Pulmonary artery endothelial cell (primary cell): ENCODE results near the gene PEX3. TPM values are rescaled to one million over a fixed set of nuclear protein-coding genes. Genes with fewer than 3 reads are reported as not detected.

Source experiments
- DNase-seq: peaks from one replicate; pipeline ENCODE4 v3.0.0-alpha.2; 2011; ENCODE audit warnings: low read depth, low spot score
- total RNA-seq: library from RNA; depleted of rRNA; stranded (reverse); fragments of >200 nt; gene quantifications from 2 replicates; pipeline ENCODE4 v1.2.3, GENCODE V29; 2014

The PEX3 gene
- 21.6 and 26.2 TPM in 2 replicates for total RNA-seq

GRCh38 chr6:143450453-143451371, at the start of gene PEX3, which contains the start of gene ADAT2:
TSS of gene PEX3 (plus strand) at chr6:143450805. CDS start at chr6:143451043, 238 bp downstream.
TSS of gene ADAT2 (minus strand) at chr6:143450695. CDS start at chr6:143450658, 37 bp downstream.
- peak; percentile 79 for DNase-seq

GRCh38 chr6:143401068-143401446, 49.5 kb upstream of the PEX3 start:
- DNase-seq, result no peak

- no peak for DNase-seq
These were observed 48.8 kb upstream of the PEX3 start for GRCh38 chr6:143401636-143402370.

GRCh38 chr6:143402721-143403336, 47.8 kb upstream of the PEX3 start:
- DNase-seq, result no peak

GRCh38 chr6:143405373-143406154, 45.0 kb upstream of the PEX3 start:
- DNase-seq, result no peak

- no peak for DNase-seq
These were observed 43.9 kb upstream of the PEX3 start for GRCh38 chr6:143406673-143407072.

GRCh38 chr6:143408151-143408786, 42.3 kb upstream of the PEX3 start:
- DNase-seq, result no peak

GRCh38 chr6:143408787-143409162, 41.8 kb upstream of the PEX3 start:
- no peak for DNase-seq

- DNase-seq, result no peak
These were observed 39.7 kb upstream of the PEX3 start for GRCh38 chr6:143410859-143411270.

- DNase-seq, result no peak
These were observed 35.8 kb upstream of the PEX3 start for GRCh38 chr6:143414769-143415168.

GRCh38 chr6:143419526-143419925, 31.1 kb upstream of the PEX3 start:
- DNase-seq, result no peak

- DNase-seq, result no peak
These were observed 24.6 kb upstream of the PEX3 start for GRCh38 chr6:143426026-143426425.

GRCh38 chr6:143427109-143427817, 23.3 kb upstream of the PEX3 start:
- peak; percentile 35 for DNase-seq

- no peak for DNase-seq
These were observed 20.6 kb upstream of the PEX3 start for GRCh38 chr6:143429970-143430369.

GRCh38 chr6:143431226-143431625, 19.4 kb upstream of the PEX3 start:
- no peak for DNase-seq

- DNase-seq, result no peak
These were observed 18.0 kb upstream of the PEX3 start for GRCh38 chr6:143432588-143432987.

- no peak for DNase-seq
These were observed 9.6 kb upstream of the PEX3 start for GRCh38 chr6:143441010-143441409.

GRCh38 chr6:143441680-143442545, 8.7 kb upstream of the PEX3 start:
- no peak for DNase-seq

GRCh38 chr6:143443096-143443495, 7.5 kb upstream of the PEX3 start:
- DNase-seq, result no peak
